22Rv1 (cell line): ENCODE results near the gene ZDHHC11B.
"Not testable (repeated sequence)": the region's sequence is repeated elsewhere in the genome, so short reads cannot be mapped to it uniquely, and the experiment has no call there.

Experiments
- ZFX ChIP-seq: fragments of 450-650 bp; IDR thresholded peaks from 2 replicates; pipeline ENCODE4 v1.6.1; 2017; ENCODE audit warnings: antibody characterized with exemption, borderline replicate concordance
- TF ChIP-seq, protein P1 (sequence below): fragments of 450-650 bp; IDR thresholded peaks from 2 replicates; pipeline ENCODE4 v1.5.1; 2017; ENCODE audit warnings: mild to moderate bottlenecking

DNA sequence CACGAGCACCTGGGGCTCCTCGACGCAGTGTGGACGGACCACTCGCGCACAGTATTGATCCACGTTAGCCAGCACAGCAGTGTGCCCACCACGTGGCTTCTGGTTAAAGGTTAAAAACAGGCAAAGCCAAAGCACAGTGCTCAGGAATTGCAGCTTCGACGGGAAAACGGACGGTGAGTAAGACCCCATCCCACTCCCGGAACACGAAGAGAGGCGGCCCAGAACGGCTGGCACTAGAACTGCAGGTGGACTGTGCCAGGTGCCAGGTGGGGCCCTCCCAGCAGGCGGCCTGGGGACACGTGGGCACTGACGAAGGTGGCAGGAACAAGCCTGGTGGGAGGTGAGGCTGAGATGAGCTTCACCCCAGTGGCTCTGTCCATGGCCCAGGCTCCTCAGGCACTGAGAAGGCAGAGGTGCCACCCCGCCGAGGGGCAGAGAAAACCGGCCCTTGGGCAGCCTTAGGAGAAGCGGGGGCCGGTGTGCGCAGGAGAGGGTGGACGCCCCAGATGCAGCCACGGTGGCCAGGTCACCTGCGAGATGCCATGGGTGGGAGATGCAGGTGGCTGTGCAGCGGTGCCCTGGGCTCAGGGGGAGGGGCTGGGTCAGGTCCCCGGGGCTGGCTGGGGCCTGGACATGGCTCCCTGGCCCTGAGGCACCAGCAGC, 96.0 kb downstream of the ZDHHC11B start:
- TF ChIP-seq, protein P1, sequence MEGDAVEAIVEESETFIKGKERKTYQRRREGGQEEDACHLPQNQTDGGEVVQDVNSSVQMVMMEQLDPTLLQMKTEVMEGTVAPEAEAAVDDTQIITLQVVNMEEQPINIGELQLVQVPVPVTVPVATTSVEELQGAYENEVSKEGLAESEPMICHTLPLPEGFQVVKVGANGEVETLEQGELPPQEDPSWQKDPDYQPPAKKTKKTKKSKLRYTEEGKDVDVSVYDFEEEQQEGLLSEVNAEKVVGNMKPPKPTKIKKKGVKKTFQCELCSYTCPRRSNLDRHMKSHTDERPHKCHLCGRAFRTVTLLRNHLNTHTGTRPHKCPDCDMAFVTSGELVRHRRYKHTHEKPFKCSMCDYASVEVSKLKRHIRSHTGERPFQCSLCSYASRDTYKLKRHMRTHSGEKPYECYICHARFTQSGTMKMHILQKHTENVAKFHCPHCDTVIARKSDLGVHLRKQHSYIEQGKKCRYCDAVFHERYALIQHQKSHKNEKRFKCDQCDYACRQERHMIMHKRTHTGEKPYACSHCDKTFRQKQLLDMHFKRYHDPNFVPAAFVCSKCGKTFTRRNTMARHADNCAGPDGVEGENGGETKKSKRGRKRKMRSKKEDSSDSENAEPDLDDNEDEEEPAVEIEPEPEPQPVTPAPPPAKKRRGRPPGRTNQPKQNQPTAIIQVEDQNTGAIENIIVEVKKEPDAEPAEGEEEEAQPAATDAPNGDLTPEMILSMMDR: not testable (repeated sequence)
- not testable (repeated sequence) for TF ChIP-seq ZFX
